ENCODE results near the gene RNASE1. TPM values are rescaled to one million over a fixed set of nuclear protein-coding genes. Genes with fewer than 3 reads are reported as not detected.

RNASE1 gene
- total and polyA plus RNA-seq, 4 donors, result 5.8 to 37.9 (median 22.1) TPM

DNA sequence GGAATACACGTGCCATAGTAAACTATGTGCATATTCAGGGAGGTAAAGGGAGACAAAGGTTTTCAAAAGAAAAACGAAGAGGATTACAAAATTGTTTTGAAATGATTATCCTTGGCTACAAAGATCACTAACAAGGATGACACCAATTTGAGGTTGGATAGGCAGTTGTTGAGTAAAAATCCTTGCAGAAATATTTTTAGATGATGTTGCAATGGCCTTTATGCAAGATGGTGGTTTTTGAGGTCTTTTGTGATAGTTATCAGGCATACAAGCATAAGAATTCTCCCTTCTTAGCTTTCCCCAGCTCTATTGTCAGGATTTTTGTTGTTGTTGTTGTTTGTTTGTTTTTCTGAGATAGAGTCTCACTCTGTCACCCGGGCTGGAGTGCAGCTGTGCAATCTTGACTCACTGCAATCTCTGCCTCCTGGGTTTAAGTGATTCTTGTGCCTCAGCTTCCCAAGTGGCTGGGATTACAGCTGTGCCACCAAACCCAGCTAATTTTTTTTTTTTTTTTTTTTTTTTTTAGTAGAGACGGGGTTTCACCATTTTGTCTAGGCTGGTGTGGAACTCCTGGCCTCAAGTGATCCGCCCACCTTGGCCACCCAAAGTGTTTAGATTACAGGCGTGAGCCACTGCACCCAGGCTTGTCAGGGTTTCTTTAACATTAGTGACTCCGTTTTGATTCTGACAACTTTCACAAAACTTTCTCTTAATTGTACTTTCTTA lies 7.8 kb downstream of the RNASE1 start:
- Histone ChIP-seq H3K36me3 (ENCODE audit: control insufficient read depth in 4 of 4, insufficient read depth in 3 of 4, low read depth in 1 of 4, low read length in 3 of 4) (no peaks in the 10 kb centered on the region), H3K4me3 (ENCODE audit: low read depth in 1 of 3, low read length in 3 of 3) (no peak overlapping the region), H3K27me3 (ENCODE audit: control insufficient read depth in 4 of 4, insufficient read depth in 4 of 4, low read length in 3 of 4) (no peaks in the 10 kb centered on the region), H3K27ac (ENCODE audit: low read depth in 1 of 2, low read length in 2 of 2) (no peak overlapping the region), H3K9ac (ENCODE audit: low read depth in 1 of 2, low read length in 2 of 2) (no peak overlapping the region), H3K9me3 (ENCODE audit: control insufficient read depth in 4 of 4, low read length in 3 of 4) (no peaks in the 10 kb centered on the region), H3K4me1 (ENCODE audit: control insufficient read depth in 4 of 4, insufficient read depth in 4 of 4, low read length in 3 of 4) (peaks cover 0 to 5% (median 0%) of the 10 kb centered on the region in 4 donors)
- 79% methylated on average over 7 of the region's 7 CpGs for WGBS
- no peak for TF ChIP-seq EGR1 (IDR thresholded peaks at IDR 0.05; ENCODE audit: low read depth in 2 of 2)
- TF ChIP-seq, protein P1, sequence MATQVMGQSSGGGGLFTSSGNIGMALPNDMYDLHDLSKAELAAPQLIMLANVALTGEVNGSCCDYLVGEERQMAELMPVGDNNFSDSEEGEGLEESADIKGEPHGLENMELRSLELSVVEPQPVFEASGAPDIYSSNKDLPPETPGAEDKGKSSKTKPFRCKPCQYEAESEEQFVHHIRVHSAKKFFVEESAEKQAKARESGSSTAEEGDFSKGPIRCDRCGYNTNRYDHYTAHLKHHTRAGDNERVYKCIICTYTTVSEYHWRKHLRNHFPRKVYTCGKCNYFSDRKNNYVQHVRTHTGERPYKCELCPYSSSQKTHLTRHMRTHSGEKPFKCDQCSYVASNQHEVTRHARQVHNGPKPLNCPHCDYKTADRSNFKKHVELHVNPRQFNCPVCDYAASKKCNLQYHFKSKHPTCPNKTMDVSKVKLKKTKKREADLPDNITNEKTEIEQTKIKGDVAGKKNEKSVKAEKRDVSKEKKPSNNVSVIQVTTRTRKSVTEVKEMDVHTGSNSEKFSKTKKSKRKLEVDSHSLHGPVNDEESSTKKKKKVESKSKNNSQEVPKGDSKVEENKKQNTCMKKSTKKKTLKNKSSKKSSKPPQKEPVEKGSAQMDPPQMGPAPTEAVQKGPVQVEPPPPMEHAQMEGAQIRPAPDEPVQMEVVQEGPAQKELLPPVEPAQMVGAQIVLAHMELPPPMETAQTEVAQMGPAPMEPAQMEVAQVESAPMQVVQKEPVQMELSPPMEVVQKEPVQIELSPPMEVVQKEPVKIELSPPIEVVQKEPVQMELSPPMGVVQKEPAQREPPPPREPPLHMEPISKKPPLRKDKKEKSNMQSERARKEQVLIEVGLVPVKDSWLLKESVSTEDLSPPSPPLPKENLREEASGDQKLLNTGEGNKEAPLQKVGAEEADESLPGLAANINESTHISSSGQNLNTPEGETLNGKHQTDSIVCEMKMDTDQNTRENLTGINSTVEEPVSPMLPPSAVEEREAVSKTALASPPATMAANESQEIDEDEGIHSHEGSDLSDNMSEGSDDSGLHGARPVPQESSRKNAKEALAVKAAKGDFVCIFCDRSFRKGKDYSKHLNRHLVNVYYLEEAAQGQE (IDR thresholded peaks at IDR 0.05), result no peak
- no peak for TF ChIP-seq GABPA (IDR thresholded peaks at IDR 0.05 in 1 of 2, conservative IDR thresholded peaks at IDR 0.05 in 1 of 2)
- no peak for TF ChIP-seq YY1 (IDR thresholded peaks at IDR 0.05)
- no peak for TF ChIP-seq FOXA1 (IDR thresholded peaks at IDR 0.05)
- TF ChIP-seq HNF4A (conservative IDR thresholded peaks at IDR 0.05), result no peak
- TF ChIP-seq FOXA2 (IDR thresholded peaks at IDR 0.05), result no peak
- TF ChIP-seq, protein P2, sequence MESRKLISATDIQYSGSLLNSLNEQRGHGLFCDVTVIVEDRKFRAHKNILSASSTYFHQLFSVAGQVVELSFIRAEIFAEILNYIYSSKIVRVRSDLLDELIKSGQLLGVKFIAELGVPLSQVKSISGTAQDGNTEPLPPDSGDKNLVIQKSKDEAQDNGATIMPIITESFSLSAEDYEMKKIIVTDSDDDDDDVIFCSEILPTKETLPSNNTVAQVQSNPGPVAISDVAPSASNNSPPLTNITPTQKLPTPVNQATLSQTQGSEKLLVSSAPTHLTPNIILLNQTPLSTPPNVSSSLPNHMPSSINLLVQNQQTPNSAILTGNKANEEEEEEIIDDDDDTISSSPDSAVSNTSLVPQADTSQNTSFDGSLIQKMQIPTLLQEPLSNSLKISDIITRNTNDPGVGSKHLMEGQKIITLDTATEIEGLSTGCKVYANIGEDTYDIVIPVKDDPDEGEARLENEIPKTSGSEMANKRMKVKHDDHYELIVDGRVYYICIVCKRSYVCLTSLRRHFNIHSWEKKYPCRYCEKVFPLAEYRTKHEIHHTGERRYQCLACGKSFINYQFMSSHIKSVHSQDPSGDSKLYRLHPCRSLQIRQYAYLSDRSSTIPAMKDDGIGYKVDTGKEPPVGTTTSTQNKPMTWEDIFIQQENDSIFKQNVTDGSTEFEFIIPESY (IDR thresholded peaks at IDR 0.05), result no peak
- TF ChIP-seq, protein P3, sequence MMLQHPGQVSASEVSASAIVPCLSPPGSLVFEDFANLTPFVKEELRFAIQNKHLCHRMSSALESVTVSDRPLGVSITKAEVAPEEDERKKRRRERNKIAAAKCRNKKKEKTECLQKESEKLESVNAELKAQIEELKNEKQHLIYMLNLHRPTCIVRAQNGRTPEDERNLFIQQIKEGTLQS (IDR thresholded peaks at IDR 0.05), result no peak
- TF ChIP-seq, protein P4, sequence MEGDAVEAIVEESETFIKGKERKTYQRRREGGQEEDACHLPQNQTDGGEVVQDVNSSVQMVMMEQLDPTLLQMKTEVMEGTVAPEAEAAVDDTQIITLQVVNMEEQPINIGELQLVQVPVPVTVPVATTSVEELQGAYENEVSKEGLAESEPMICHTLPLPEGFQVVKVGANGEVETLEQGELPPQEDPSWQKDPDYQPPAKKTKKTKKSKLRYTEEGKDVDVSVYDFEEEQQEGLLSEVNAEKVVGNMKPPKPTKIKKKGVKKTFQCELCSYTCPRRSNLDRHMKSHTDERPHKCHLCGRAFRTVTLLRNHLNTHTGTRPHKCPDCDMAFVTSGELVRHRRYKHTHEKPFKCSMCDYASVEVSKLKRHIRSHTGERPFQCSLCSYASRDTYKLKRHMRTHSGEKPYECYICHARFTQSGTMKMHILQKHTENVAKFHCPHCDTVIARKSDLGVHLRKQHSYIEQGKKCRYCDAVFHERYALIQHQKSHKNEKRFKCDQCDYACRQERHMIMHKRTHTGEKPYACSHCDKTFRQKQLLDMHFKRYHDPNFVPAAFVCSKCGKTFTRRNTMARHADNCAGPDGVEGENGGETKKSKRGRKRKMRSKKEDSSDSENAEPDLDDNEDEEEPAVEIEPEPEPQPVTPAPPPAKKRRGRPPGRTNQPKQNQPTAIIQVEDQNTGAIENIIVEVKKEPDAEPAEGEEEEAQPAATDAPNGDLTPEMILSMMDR (IDR thresholded peaks at IDR 0.05; ENCODE audit: low read depth, low read length, missing input control), result no peak
- no peak for TF ChIP-seq HNF4G (IDR thresholded peaks at IDR 0.05)
- no peak for TF ChIP-seq RXRA (IDR thresholded peaks at IDR 0.05)
- TF ChIP-seq TAF1 (conservative IDR thresholded peaks at IDR 0.05), result no peak
- TF ChIP-seq RAD21 (IDR thresholded peaks at IDR 0.05), result no peak
- TF ChIP-seq NR2F2 (IDR thresholded peaks at IDR 0.05), result no peak
- TF ChIP-seq JUND (IDR thresholded peaks at IDR 0.05), result no peak
- TF ChIP-seq, protein P5, sequence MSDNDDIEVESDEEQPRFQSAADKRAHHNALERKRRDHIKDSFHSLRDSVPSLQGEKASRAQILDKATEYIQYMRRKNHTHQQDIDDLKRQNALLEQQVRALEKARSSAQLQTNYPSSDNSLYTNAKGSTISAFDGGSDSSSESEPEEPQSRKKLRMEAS (IDR thresholded peaks at IDR 0.05), result no peak
- TF ChIP-seq SP1 (IDR thresholded peaks at IDR 0.05), result no peak
- no peak for DNase-seq (ENCODE audit: low spot score)
